Measurements from ENCODE around the gene ARHGAP45.

ARHGAP45 gene

DNA sequence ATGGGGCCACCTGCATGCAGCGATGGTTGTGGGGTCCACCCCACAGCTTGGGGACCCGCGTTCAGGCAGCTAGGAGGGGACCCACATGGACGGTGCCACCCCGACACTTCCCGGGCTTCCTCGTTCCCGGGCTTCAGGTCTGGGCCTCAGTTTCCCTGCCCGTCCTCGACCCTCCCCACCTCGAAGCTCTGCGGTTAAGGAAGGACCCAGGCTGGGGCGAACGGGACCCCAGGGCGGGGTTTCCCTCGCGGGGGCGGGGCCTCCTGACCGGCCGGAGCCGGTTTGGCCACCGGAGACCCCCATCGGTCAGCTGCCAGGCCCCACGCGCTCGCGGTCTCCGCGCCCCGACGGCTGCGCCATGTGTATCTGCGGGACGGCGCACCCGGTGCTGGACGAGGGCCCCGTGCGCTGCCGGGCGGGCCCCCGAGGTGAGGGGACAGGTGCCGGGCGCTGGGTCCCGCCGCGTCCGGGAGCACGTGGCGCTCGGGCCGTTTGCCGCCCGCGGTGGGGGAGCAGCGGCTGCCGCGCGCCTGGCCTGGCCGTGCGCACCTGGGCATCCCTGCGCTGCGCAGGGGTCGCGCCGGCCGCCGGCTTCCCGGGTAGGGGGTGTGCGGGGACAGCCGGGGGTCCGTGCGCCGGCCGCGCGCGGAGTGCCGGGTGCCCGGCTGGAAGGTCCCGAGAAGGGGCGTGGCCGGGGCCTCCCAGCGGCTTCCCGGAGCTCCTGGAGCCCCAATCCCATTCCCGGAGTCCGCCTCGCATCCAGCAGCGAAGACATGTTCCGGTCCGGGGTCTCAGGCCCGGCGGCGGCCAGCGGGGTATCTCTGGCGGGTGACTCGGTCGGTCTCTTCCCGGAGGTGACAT lies 4.2 kb downstream of the ARHGAP45 start:
- DNase-seq: no peak

- DNase-seq: no peak
Measured at GRCh38 chr19:1072371-1073015, 5.5 kb downstream of the ARHGAP45 start.

- DNase-seq: no peak
Measured at GRCh38 chr19:1073063-1073955, 6.3 kb downstream of the ARHGAP45 start.

- DNase-seq: no peak
Measured at GRCh38 chr19:1073956-1074517, 7.1 kb downstream of the ARHGAP45 start.

DNA sequence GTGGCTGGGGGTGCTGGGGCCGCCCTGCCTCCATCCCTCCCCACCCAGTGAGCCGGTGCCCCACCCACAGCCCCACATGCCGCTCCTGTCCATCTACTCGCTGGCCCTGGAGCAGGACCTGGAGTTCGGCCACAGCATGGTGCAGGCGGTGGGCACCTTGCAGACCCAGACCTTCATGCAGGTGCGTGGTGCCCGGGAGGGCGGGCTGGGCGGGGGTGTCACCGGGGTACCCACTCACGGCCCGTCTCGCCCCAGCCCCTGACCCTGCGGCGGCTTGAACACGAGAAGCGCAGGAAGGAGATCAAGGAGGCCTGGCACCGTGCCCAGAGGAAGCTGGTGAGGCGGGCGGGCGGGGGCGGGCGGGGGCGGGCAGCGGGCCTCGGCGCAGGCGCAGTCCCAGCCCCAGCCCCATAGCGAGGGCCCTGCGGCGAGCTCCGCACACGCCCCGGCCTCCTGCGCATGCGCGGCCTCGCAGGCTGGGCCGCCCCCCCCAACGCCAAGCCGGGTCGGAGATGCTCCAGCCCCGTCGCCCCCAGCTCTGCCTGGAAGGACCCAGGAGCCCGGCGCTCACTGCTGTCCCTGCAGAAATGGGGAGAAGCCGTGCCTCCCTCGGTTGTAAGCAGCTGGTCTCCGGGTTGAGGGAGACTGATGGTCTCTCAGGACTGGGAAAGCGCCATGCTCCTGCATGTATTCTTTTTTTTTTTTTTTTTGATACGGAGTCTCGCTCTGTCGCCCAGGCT lies 7.7 kb downstream of the ARHGAP45 start:
- DNase-seq: peak; percentile 94 to 99

GRCh38 chr19:1076046-1076386 lies 9.0 kb downstream of the ARHGAP45 start:
- no peak for DNase-seq

DNA sequence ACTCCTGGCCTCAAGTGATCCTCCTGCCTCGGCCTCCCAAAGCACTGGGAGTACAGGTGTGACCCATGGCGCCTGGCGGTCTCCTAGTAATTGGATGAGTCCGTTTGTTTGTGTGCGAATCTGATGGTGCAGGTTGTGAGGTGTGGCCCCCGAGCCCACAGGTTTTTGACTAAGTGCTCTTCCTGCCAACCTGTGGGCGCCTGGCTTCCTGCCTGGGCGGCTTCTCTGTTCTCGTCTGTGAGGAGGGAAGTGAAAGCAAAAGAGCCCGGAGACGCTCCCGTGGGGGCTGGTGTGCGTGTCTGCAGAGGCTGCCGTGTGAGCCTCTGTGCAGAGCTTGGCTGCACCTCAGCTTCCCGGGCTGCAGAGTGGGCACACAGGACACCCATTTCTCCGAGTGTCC lies 10.0 kb downstream of the ARHGAP45 start:
- DNase-seq: peak; percentile 89 to 95

DNA sequence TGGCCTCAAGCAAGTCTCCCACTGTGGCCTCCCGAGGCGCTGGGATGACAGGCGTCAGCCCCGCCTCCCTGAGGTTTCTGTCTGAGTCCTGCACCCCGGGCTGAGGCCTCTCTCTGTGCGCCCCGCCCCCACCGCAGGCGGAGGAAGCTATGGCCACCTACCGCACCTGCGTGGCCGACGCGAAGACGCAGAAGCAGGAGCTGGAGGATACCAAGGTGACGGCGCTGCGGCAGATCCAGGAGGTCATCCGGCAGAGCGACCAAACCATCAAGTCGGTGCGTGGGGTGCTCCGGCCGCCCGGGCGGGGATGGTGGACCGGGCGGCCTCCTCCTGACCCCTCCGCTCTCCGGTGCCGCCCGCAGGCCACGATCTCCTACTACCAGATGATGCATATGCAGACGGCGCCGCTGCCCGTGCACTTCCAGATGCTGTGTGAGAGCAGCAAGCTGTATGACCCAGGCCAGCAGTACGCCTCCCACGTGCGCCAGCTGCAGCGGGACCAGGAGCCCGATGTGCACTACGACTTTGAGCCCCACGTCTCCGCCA lies 12.7 kb downstream of the ARHGAP45 start:
- peak in 1 of 2 donors; percentile 46 for DNase-seq

DNA sequence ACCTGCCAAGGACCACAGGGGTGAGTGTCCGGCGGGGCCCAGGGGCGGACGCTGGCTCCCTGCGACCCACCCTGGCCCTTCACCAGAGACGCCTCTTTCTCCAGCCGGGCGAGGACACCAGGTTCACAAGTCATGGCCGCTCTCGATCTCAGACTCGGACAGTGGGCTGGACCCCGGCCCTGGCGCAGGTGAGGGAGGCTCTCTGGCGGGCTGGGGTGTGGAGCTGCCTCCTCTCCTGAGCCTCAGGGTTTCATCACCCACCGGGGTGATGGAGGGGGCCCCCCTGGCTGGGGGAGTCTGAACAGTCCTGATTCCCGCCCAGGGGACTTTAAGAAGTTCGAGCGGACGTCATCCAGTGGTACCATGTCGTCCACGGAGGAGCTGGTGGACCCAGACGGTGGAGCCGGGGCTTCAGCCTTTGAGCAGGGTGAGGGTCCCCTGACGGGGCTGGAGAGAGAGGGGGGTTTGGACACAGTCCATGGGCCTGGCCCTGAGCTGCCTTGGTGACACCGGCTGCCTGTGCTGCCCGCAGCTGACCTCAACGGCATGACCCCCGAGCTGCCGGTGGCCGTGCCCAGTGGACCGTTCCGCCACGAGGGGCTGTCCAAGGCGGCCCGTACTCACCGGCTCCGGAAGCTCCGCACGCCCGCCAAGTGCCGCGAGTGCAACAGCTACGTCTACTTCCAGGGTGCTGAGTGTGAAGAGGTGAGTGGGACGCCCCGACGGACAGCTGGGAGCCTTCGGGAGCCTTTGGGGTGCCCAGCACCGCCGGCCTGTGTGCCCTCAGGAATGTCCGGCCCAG lies 13.6 kb downstream of the ARHGAP45 start:
- DNase-seq: peak in 1 of 2 donors; percentile 5

- DNase-seq: no peak
Measured at GRCh38 chr19:1081301-1082164, 14.6 kb downstream of the ARHGAP45 start.

DNA sequence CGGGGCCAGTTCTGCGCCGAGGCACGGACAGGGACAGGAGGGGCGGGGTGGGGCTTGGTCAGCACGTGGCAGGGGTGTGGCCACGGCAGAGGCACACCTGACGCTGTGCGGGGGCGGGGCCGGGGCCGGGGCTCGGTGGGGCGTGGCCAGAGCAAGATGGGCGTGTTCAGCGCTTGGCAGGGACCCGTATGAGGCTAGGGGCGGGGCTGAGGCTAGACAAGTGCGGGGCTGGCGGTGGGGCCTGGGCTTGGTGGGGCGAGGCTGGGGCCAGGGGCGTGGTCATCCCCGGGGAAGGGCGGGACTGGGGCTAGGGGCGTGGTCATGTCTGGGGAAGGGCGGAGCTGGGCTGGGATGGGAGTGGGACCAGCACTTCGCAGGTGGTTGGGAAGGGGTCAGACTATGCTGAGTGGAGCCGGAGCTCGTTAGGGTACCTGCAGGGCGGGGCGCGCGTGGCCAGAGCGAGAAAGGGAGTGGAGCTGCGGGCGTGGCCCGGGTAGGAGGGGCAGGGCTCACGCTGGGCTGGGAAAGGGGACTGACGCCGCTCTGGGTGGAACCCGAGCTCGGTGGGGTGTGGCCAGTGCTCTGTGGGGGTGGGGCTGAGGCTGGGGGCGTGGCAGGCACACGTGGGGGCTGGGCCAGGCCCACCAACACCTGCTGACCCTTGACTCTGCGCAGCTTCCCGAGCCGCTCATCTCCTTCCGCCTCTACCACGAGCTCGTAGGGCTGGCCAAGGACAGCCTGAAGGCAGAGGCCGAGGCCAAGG lies 15.4 kb downstream of the ARHGAP45 start:
- peak; percentile 66 to 77 for DNase-seq

DNA sequence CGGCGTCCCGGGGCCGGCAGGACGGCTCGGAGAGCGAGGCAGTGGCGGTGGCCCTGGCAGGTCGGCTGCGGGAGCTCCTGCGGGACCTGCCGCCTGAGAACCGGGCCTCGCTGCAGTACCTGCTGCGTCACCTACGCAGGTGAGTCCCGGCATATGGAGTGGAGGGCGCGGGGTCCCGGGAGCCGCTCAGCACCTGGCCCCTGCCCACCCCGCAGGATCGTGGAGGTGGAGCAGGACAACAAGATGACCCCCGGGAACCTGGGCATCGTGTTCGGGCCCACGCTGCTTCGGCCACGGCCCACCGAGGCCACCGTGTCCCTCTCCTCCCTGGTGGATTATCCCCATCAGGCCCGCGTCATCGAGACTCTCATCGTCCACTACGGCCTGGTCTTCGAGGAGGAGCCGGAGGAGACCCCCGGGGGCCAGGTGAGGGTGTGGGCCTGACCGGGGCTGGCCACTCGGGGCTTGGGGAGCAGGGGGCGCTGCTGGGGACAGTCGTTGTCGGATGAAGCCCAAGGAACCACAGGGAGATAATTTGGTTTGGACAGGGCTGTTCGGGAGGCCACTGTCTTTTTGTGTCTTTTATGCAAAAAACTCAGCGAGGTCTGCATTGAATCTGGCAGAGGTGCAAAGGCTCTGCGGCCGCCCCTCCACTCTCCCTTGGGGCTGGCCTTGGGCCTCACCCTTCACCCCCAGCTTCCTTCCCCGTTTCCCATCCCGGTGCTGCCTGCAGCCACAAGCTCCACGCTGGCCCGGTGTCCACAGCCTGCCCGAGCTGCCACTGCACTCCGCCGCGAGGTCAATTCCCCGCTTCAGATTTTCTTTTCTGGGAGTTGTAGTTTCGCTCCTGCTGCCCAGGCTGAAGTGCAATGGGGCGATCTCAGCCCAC lies 16.2 kb downstream of the ARHGAP45 start:
- no peak for DNase-seq

GRCh38 chr19:1084024-1084868 lies 17.3 kb downstream of the ARHGAP45 start:
- DNase-seq: no peak

- no peak for DNase-seq
Measured at GRCh38 chr19:1085053-1085658, 18.2 kb downstream of the ARHGAP45 start.

DNA sequence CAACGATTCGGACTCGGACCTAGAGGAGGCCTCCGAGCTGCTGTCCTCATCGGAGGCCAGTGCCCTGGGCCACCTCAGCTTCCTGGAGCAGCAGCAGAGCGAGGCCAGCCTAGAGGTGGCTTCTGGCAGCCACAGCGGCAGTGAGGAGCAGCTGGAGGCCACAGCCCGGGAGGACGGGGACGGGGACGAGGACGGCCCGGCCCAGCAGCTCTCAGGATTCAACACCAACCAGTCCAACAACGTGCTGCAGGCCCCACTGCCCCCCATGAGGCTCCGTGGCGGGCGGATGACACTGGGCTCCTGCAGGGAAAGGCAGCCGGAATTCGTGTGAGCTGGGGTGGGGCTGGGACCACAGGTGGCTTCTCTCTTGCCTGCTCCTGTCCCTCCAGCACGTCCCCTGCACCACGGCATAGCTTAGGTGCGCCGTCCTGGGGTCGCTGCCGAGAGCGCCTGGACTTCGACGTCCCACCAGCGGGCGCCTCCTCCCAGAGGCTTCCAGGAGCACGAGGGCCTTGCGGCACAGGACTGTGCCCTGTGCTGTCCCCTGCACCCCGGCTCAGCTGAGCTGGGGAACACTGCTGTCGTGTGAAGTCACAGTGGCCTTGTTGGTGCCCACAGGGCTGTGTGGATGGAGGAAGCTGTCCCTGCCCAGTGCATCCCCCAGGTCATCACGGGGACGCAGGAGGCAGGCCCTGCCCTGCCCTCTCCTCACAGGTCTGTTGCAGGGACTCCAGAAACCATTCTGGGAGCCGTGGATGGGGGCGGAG lies 18.9 kb downstream of the ARHGAP45 start:
- DNase-seq: no peak

GRCh38 chr19:1086613-1087012 lies 19.6 kb downstream of the ARHGAP45 start:
- DNase-seq: no peak
